Activated CD4-positive, alpha-beta T cell treated with anti-CD3 and anti-CD28 coated beads for 36 hours (primary cell): ENCODE measurements around the gene TIAM2. TPM values are rescaled to one million over a fixed set of nuclear protein-coding genes. Genes with fewer than 3 reads are reported as not detected.
"Not testable (repeated sequence)": the region's sequence is repeated elsewhere in the genome, so short reads cannot be mapped to it uniquely, and the experiment has no call there.

ENCODE experiments used
- ATAC-seq: fragments of 200-7000 bp; cut with Tn5 transposase; one replicate; pipeline ENCODE4 v1.10.0; 2021; ENCODE audit warnings: mild to moderate bottlenecking, moderate library complexity
- CTCF ChIA-PET: fragments of 350-600 bp; sonication (Branson Sonifier 250); formaldehyde crosslinking; loops from one replicate; lab custom pipeline; 2021; ENCODE audit warnings: antibody characterized with exemption; lab: Charles Lee
- POLR2A ChIA-PET: fragments of 350-600 bp; sonication (Branson Sonifier 250); formaldehyde crosslinking; loops from one replicate; lab custom pipeline; 2021; ENCODE audit warnings: antibody characterized with exemption, inconsistent platforms; lab: Charles Lee
- DNase-seq: peaks from one replicate; pipeline ENCODE4 v3.0.0-alpha.2; 2020
- H3K27ac Mint-ChIP-seq: one replicate; pipeline ENCODE4 v1.8.0; 2021; ENCODE audit warnings: mixed read lengths
- H3K27me3 Mint-ChIP-seq: one replicate; pipeline ENCODE4 v1.8.0; 2021; ENCODE audit warnings: mixed read lengths
- H3K36me3 Mint-ChIP-seq: one replicate; pipeline ENCODE4 v1.8.0; 2021; ENCODE audit warnings: low read depth, mixed read lengths
- H3K4me1 Mint-ChIP-seq: one replicate; pipeline ENCODE4 v1.8.0; 2021; ENCODE audit warnings: mixed read lengths
- H3K4me3 Mint-ChIP-seq: one replicate; pipeline ENCODE4 v1.8.0; 2021; ENCODE audit warnings: mild to moderate bottlenecking, moderate library complexity, mixed read lengths
- H3K9me3 Mint-ChIP-seq: one replicate; pipeline ENCODE4 v1.8.0; 2021; ENCODE audit warnings: low read depth, mixed read lengths
- intact Hi-C, 2 experiments: fragments of 100-400 bp; cut with DNase I in 1 of 2; cut with micrococcal nuclease in 1 of 2; formaldehyde crosslinking; loops; one replicate each; pipeline versions ENCODE4 v1.14.2 to v1.15.1; 2022 to 2024; cut with DNase I, micrococcal nuclease
- total RNA-seq, 2 experiments: library from RNA; stranded (reverse); gene quantifications; one replicate each; pipeline ENCODE4 v1.2.3, GENCODE V29; 2021

TIAM2 gene
- total RNA-seq, 2 experiments from 2014 or later, result 10.4 to 12.0 TPM

- ATAC-seq, result peak; percentile 42
- no peaks in the 10 kb centered on the region for H3K9me3 Mint-ChIP-seq
- CTCF ChIA-PET, result no interaction called here
- H3K27me3 Mint-ChIP-seq, result peaks cover under 1% of the 10 kb centered on the region
- intact Hi-C loops, result no loop called here
- no peak for DNase-seq
- H3K36me3 Mint-ChIP-seq, result no peaks in the 10 kb centered on the region
- no peak overlapping the region for H3K4me3 Mint-ChIP-seq
- POLR2A ChIA-PET, result interaction anchor here (0.6 kb wide), 2 partner anchors 16 to 86 kb away, joined by 3 to 8 read pairs; no protein-coding TSS in a partner anchor
- H3K27ac Mint-ChIP-seq, result no peak overlapping the region
- H3K4me1 Mint-ChIP-seq, result peaks cover 4% of the 10 kb centered on the region
These were observed 90.6 kb downstream of the TIAM2 start for GRCh38 chr6:155085582-155086257.

DNA sequence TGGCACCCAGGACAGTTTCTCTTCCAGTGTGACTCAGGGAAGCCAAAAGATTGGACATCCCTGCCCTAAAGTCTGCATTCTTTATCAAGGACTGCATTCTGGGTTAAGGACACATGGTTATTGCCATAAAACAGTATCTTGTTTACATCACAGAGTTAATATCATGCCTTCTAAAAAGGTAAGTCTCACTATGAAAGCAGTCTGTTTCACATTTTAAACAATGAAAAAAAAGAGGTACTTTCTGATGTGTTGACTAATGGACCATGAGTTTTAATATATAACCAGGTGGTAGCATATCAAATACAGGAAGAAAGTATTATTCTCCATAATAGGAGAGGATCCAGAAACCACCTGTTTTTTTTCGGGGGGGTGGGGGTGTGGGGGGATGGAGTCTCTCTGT lies 93.7 kb downstream of the TIAM2 start:
- no peaks in the 10 kb centered on the region for H3K36me3 Mint-ChIP-seq
- no peak for ATAC-seq
- POLR2A ChIA-PET, result no interaction called here

GRCh38 chr6:155089746-155090145 lies 94.6 kb downstream of the TIAM2 start:
- H3K4me1 Mint-ChIP-seq, result peaks cover 8% of the 10 kb centered on the region
- DNase-seq (no peak), ATAC-seq (no peak)
- no peaks in the 10 kb centered on the region for H3K36me3 Mint-ChIP-seq
- intact Hi-C loops, result no loop called here
- no peak overlapping the region for H3K4me3 Mint-ChIP-seq
- no peak overlapping the region for H3K27ac Mint-ChIP-seq
- POLR2A ChIA-PET, result no interaction called here
- no peaks in the 10 kb centered on the region for H3K9me3 Mint-ChIP-seq
- CTCF ChIA-PET, result interaction anchor here (0.7 kb wide), 1 partner anchor 26 kb away, joined by 3 read pairs; no protein-coding TSS in a partner anchor
- no peaks in the 10 kb centered on the region for H3K27me3 Mint-ChIP-seq

More for the DNA sequence above, 93.7 kb downstream of the TIAM2 start:
- Mint-ChIP-seq H3K27ac (no peak overlapping the region), H3K4me1 (peaks cover 9% of the 10 kb centered on the region), H3K9me3 (no peaks in the 10 kb centered on the region), H3K4me3 (no peak overlapping the region), H3K27me3 (no peaks in the 10 kb centered on the region)
- intact Hi-C loops, result no loop called here
- CTCF ChIA-PET, result no interaction called here
- no peak for DNase-seq

DNA sequence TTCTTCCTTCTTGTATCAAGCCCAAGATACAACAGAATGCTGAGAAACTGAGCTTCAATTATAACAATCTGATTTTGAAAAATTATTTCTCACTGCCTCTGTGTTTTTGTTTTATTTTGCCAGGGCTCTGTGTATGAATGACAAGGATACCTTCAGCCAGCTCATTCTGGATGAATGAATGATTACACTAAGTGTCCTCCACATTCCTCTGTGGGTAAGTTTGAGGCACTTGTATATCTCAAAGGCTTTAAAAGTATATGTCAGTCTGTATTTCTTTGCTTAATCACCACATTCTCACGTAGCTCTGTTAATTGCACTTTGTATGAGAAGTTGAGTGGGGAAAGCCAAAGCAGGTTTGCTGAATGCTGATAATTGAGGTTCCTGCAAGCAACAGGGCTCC lies 95.1 kb downstream of the TIAM2 start:
- intact Hi-C loops, result no loop called here

DNA sequence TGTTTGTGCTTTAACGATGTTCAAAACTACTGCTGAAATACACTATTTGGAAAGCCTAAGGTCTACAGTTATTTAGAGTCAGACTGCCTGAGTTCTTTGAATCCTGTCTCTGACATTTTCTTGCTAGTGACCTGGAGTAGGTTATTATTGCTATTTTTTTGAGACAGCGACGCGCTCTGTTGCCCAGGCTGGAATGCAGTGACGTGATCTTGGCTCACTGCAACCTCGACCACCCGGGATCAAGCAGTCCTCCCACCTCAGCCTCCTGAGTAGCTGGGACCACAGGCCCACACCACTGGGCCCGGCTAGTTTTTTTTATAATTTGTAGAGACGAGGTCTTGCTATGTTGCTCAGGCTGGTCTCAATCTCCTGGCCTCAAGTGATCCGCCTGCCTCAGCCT lies 96.6 kb downstream of the TIAM2 start:
- Mint-ChIP-seq H3K27ac (no peak overlapping the region), H3K4me1 (peaks cover 13% of the 10 kb centered on the region), H3K9me3 (peaks cover under 1% of the 10 kb centered on the region), H3K27me3 (peaks cover 2% of the 10 kb centered on the region), H3K4me3 (no peak overlapping the region), H3K36me3 (peaks cover 2% of the 10 kb centered on the region)
- ChIA-PET CTCF (interaction anchor here (0.6 to 1.0 kb wide), 2 partner anchors 9 to 66 kb away, joined by 3 to 4 read pairs; no protein-coding TSS in a partner anchor), POLR2A (no interaction called here)
- no peak for ATAC-seq
- intact Hi-C loops, result no loop called here
- DNase-seq, result no peak

More for the DNA sequence above, 95.1 kb downstream of the TIAM2 start:
- Mint-ChIP-seq H3K9me3 (no peaks in the 10 kb centered on the region), H3K27me3 (peaks cover under 1% of the 10 kb centered on the region), H3K4me3 (no peak overlapping the region), H3K27ac (no peak overlapping the region), H3K36me3 (peaks cover 2% of the 10 kb centered on the region), H3K4me1 (peaks cover 11% of the 10 kb centered on the region)
- ChIA-PET POLR2A (interaction anchor here (0.5 kb wide), 1 partner anchor 81 kb away, joined by 3 read pairs; no protein-coding TSS in a partner anchor), CTCF (interaction anchor here (0.7 to 0.8 kb wide), 2 partner anchors 26 to 81 kb away, joined by 3 read pairs; no protein-coding TSS in a partner anchor)
- no peak for ATAC-seq
- DNase-seq, result no peak

DNA sequence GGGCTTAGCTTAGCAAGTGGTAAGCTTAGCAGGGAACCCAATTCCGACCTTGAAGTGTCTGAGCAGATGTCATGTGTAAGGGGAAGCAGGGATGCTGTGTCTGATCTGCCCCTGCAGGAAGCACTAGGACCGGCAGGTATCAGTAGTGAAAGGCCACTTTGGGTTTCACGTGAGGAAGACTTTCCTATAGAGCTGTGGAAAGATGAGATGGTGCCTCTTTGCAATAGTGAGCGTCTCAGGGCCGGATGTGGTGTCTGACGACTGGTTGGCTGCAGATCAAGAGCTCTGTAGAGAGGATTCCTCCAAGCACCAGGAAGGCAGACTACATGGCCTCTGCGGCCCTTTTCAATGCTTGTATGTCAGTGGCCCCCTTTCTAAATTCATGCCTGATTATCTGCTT lies 98.3 kb downstream of the TIAM2 start:
- CTCF ChIA-PET, result interaction anchor here (0.6 kb wide), 1 partner anchor 347 kb away, joined by 4 read pairs; no protein-coding TSS in a partner anchor

DNA sequence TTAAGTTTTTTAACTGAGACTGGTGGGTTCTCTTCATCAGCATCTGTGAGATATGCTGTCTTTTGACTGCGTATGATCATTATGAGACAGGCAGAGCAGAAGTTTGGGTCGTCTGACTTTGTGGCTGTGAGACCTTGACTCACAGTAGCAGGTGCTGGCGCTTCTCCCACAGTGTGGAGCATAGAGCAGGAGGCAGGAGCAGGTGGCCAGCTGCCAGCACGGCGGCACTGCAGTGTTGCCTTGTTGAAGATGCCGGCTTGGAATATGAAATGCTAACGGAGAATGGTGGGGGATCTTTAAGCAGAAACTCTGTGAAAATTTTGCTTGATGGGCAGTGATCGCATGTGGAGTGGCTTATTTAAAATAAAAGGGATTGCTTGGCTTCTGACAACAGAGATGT lies 105.0 kb downstream of the TIAM2 start:
- intact Hi-C loops, result no loop called here

More for the DNA sequence above, 98.3 kb downstream of the TIAM2 start:
- Mint-ChIP-seq H3K9me3 (peaks cover 8% of the 10 kb centered on the region), H3K27me3 (peaks cover 2% of the 10 kb centered on the region), H3K4me1 (peaks cover 13% of the 10 kb centered on the region), H3K4me3 (no peak overlapping the region), H3K36me3 (peaks cover 2% of the 10 kb centered on the region), H3K27ac (no peak overlapping the region)
- POLR2A ChIA-PET, result interaction anchor here (0.6 kb wide), 1 partner anchor 776 kb away, joined by 3 read pairs; no protein-coding TSS in a partner anchor
- ATAC-seq, result peak; percentile 80
- intact Hi-C loops, result no loop called here
- peak; percentile 54 for DNase-seq

DNA sequence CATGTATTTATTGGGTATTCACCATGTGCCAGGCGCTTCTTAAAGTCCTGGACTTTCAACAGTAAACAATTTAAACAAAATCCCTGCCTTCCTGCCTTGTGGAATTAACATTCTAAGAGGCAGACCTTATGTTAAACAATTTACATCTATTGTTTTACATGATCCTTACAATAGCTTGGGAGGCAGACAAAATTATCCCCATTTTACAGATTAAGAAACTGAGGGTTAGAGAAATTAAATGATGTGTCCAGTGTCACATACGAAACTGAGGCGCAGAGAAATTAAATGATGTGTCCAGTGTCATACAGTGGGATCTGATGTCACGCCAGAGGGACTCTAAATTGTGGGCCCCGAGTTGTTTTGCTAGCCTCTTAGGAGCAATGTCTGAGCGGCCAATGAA lies 105.5 kb downstream of the TIAM2 start:
- no peak overlapping the region for H3K27ac Mint-ChIP-seq
- H3K36me3 Mint-ChIP-seq, result no peaks in the 10 kb centered on the region
- intact Hi-C loops, result no loop called here
- ChIA-PET POLR2A (no interaction called here), CTCF (interaction anchor here (1.0 kb wide), 1 partner anchor 9 kb away, joined by 4 read pairs; no protein-coding TSS in a partner anchor)
- H3K27me3 Mint-ChIP-seq, result no peaks in the 10 kb centered on the region
- H3K4me1 Mint-ChIP-seq, result peaks cover 12% of the 10 kb centered on the region
- ATAC-seq (no peak), DNase-seq (no peak)
- peaks cover 8% of the 10 kb centered on the region for H3K9me3 Mint-ChIP-seq
- no peak overlapping the region for H3K4me3 Mint-ChIP-seq

More for the DNA sequence above, 105.0 kb downstream of the TIAM2 start:
- ChIA-PET POLR2A (no interaction called here), CTCF (no interaction called here)
- no peak overlapping the region for H3K27ac Mint-ChIP-seq
- no peak overlapping the region for H3K4me3 Mint-ChIP-seq
- DNase-seq (no peak), ATAC-seq (no peak)
- peaks cover 14% of the 10 kb centered on the region for H3K4me1 Mint-ChIP-seq
- H3K9me3 Mint-ChIP-seq, result peaks cover 8% of the 10 kb centered on the region
- H3K36me3 Mint-ChIP-seq, result no peaks in the 10 kb centered on the region
- peaks cover 2% of the 10 kb centered on the region for H3K27me3 Mint-ChIP-seq

- CTCF ChIA-PET, result interaction anchor here (0.8 kb wide), 1 partner anchor 11 kb away, joined by 3 read pairs; no protein-coding TSS in a partner anchor
- H3K4me1 Mint-ChIP-seq, result peaks cover 30% of the 10 kb centered on the region
- H3K4me3 Mint-ChIP-seq, H3K9me3 Mint-ChIP-seq, H3K27ac Mint-ChIP-seq, H3K36me3 Mint-ChIP-seq, DNase-seq, intact Hi-C loops, POLR2A ChIA-PET, H3K27me3 Mint-ChIP-seq, ATAC-seq: not testable (repeated sequence)
These were observed 108.0 kb downstream of the TIAM2 start for GRCh38 chr6:155103083-155103645.

DNA sequence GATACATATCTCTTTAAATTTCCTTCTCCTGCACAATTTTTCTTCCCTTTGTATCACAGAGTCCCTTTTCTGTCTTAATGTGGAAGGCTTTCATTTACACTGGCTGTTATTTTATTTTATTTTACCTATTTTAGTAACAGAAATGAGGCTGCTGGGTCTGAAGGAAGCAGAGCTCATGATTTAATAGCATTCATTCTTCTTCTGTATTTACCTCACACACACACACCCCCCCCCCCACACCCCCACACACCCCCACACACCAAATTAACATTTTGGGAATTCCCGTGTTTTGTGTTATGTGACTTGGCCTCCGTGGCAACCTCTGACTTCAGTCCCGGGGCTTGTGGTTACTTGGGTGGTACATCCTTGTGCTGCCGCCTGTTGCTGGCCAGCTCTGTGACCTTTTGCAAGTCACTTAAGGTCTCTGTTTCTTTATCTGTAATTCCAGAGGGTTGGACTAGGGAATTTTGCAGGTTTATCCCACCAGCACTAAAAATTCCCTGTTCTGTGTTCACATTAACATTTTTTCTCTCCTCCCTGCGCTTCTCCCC lies 108.8 kb downstream of the TIAM2 start:
- no peak overlapping the region for H3K27ac Mint-ChIP-seq
- no peaks in the 10 kb centered on the region for H3K36me3 Mint-ChIP-seq
- intact Hi-C loops, result no loop called here
- ChIA-PET POLR2A (no interaction called here), CTCF (interaction anchor here (0.8 kb wide), 1 partner anchor 10 kb away, joined by 3 read pairs; no protein-coding TSS in a partner anchor)
- H3K4me3 Mint-ChIP-seq, result no peak overlapping the region
- H3K9me3 Mint-ChIP-seq, result no peaks in the 10 kb centered on the region
- ATAC-seq (no peak), DNase-seq (peak; percentile 45)
- peaks cover 35% of the 10 kb centered on the region for H3K4me1 Mint-ChIP-seq
- H3K27me3 Mint-ChIP-seq, result peaks cover 3% of the 10 kb centered on the region

GRCh38 chr6:155106456-155107115 lies 111.5 kb downstream of the TIAM2 start:
- POLR2A ChIA-PET, result no interaction called here
- ATAC-seq (peak; percentile 57), DNase-seq (no peak)
- Mint-ChIP-seq H3K4me1 (peaks cover 35% of the 10 kb centered on the region), H3K27ac (peak overlapping the region; percentile 79), H3K27me3 (peaks cover 3% of the 10 kb centered on the region), H3K4me3 (peak overlapping the region; percentile 66), H3K36me3 (no peaks in the 10 kb centered on the region), H3K9me3 (no peaks in the 10 kb centered on the region)
- CTCF ChIA-PET, result interaction anchor here (0.7 to 1.9 kb wide), 2 partner anchors 47 to 178 kb away, joined by 3 to 4 read pairs; no protein-coding TSS in a partner anchor
- intact Hi-C loops, result no loop called here
